ENCODE results near the gene CSAD.

- TF ChIP-seq POLR2A (IDR thresholded peaks at IDR 0.05) = no peak
- TF ChIP-seq CTCF (IDR thresholded peaks at IDR 0.05) = no peak
These were observed 10.6 kb upstream of the CSAD start for GRCh38 chr12:53191096-53191884.

All from uterus (tissue), 2 donors.